Measurements from ENCODE around the gene QSOX1.

The QSOX1 gene

GRCh38 chr1:180244840-180245239 is 90.2 kb downstream of the QSOX1 start:
- Histone ChIP-seq H3K9ac (ENCODE audit: low read length) (no peak overlapping the region), H3K4me1 (ENCODE audit: low read length) (no peaks in the 10 kb centered on the region), H3K79me2 (ENCODE audit: low read length) (no peaks in the 10 kb centered on the region), H3K36me3 (replicated peaks; ENCODE audit: low read depth, low read length) (no peaks in the 10 kb centered on the region), H3K9me3 (ENCODE audit: insufficient read depth, low read length) (no peaks in the 10 kb centered on the region), H3K4me2 (ENCODE audit: low read length) (no peak overlapping the region), H3K4me3 (ENCODE audit: low read length) (no peak overlapping the region), H4K20me1 (ENCODE audit: insufficient read depth, low read length) (no peaks in the 10 kb centered on the region), H2AFZ (ENCODE audit: low read depth, low read length) (no peak overlapping the region), H3K27ac (ENCODE audit: low read length) (no peak overlapping the region), H3K27me3 (ENCODE audit: low read depth, low read length) (peaks cover 18% of the 10 kb centered on the region)
- TF ChIP-seq CTCF (IDR thresholded peaks at IDR 0.05; ENCODE audit: low read depth, low read length) (no peak), EZH2phosphoT487 (IDR thresholded peaks at IDR 0.05; ENCODE audit: low read depth) (no peak)

DNA sequence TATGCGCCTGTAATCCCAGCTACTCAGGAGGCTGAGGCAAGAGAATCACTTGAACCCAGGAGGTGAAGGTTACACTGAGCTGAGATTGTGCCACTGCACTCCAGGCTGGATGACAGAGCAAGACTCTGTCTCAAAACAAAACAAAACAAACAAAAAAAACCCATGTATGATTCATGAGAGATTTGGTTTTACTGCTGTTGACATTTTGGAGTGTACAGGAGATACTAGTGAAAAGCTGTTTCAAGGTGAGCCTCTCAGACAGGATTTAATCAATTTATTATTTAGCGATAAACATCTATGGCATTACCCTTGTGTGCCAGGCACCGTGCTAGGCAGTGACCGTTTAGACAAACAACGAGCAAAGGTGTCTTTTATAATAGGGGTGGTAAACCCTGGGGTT is 91.9 kb downstream of the QSOX1 start:
- H3K4me1 ChIP-seq (ENCODE audit: low read length): no peaks in the 10 kb centered on the region
- H2AFZ ChIP-seq (ENCODE audit: low read depth, low read length): no peak overlapping the region; the same call in 1 of the 2 replicates
- no peak overlapping the region for H3K4me2 ChIP-seq (ENCODE audit: low read length)
- no peak overlapping the region for H3K4me3 ChIP-seq (ENCODE audit: low read length)
- H3K9me3 ChIP-seq (ENCODE audit: insufficient read depth, low read length): no peaks in the 10 kb centered on the region
- H3K9ac ChIP-seq (ENCODE audit: low read length): no peak overlapping the region
- no peak for TF ChIP-seq EZH2phosphoT487 (IDR thresholded peaks at IDR 0.05; ENCODE audit: low read depth)
- TF ChIP-seq CTCF (IDR thresholded peaks at IDR 0.05; ENCODE audit: low read depth, low read length): no peak
- H3K27me3 ChIP-seq (ENCODE audit: low read depth, low read length): peaks cover 4% of the 10 kb centered on the region; the same call in 1 of the 2 replicates
- no peaks in the 10 kb centered on the region for H3K36me3 ChIP-seq (replicated peaks; ENCODE audit: low read depth, low read length)
- no peak overlapping the region for H3K27ac ChIP-seq (ENCODE audit: low read length)
- no peaks in the 10 kb centered on the region for H4K20me1 ChIP-seq (ENCODE audit: insufficient read depth, low read length)
- H3K79me2 ChIP-seq (ENCODE audit: low read length): no peaks in the 10 kb centered on the region

DNA sequence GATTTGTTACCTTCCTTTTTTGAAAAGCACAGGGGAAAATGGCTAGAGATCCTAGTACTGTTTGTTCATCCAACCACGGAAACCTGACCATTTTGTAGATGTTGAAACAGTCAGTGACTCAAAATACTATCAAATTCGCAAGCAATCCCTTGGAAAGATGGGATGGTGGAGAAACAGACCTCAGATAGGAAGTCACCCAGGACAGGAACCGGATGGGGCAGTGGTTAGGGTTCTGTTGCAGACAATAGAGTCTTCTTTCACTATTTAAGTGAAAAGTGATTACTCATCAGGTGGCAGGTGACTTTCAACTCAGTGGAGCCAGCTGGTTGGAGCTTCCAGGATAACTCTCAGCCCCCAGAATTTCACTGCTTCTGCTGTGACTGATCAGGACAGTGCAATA is 92.4 kb downstream of the QSOX1 start:
- Histone ChIP-seq H2AFZ (ENCODE audit: low read depth, low read length) (no peak overlapping the region), H3K4me1 (ENCODE audit: low read length) (no peaks in the 10 kb centered on the region), H4K20me1 (ENCODE audit: insufficient read depth, low read length) (no peaks in the 10 kb centered on the region), H3K4me2 (ENCODE audit: low read length) (no peak overlapping the region), H3K79me2 (ENCODE audit: low read length) (no peaks in the 10 kb centered on the region), H3K27me3 (ENCODE audit: low read depth, low read length) (peaks cover 3% of the 10 kb centered on the region; the same call in 1 of the 2 replicates), H3K9me3 (ENCODE audit: insufficient read depth, low read length) (no peaks in the 10 kb centered on the region), H3K27ac (ENCODE audit: low read length) (no peak overlapping the region), H3K4me3 (ENCODE audit: low read length) (no peak overlapping the region), H3K9ac (ENCODE audit: low read length) (no peak overlapping the region), H3K36me3 (replicated peaks; ENCODE audit: low read depth, low read length) (no peaks in the 10 kb centered on the region)
- no peak for TF ChIP-seq EZH2phosphoT487 (IDR thresholded peaks at IDR 0.05; ENCODE audit: low read depth)
- TF ChIP-seq CTCF (IDR thresholded peaks at IDR 0.05; ENCODE audit: low read depth, low read length): no peak

DNA sequence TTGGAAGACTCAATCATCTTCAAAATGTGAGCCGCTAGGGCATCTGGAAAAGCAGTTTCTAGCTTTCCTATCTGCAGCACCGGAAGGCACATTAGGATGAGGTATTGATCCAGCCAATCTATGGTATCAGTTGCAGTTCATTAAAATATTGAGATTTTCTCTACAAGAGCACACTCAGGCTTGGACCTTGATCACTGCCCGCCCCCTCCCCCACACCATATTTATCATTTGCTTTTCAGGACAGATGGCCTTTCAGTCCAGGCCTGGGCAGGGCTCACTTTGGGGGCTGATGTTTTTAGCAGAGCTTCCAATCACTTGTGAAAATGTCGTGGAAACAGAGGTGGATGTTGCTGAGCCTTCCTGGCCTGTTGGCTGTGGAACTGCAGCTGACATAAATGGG is 92.9 kb downstream of the QSOX1 start:
- H2AFZ ChIP-seq (ENCODE audit: low read depth, low read length): no peak overlapping the region
- H3K4me2 ChIP-seq (ENCODE audit: low read length): no peak overlapping the region

More for the DNA sequence above, 92.9 kb downstream of the QSOX1 start:
- H3K9ac ChIP-seq (ENCODE audit: low read length): no peak overlapping the region
- no peak overlapping the region for H3K4me3 ChIP-seq (ENCODE audit: low read length)
- H3K9me3 ChIP-seq (ENCODE audit: insufficient read depth, low read length): no peaks in the 10 kb centered on the region
- no peaks in the 10 kb centered on the region for H3K79me2 ChIP-seq (ENCODE audit: low read length)
- no peaks in the 10 kb centered on the region for H4K20me1 ChIP-seq (ENCODE audit: insufficient read depth, low read length)
- no peak for TF ChIP-seq EZH2phosphoT487 (IDR thresholded peaks at IDR 0.05; ENCODE audit: low read depth)
- no peak for TF ChIP-seq CTCF (IDR thresholded peaks at IDR 0.05; ENCODE audit: low read depth, low read length)
- H3K36me3 ChIP-seq (replicated peaks; ENCODE audit: low read depth, low read length): no peaks in the 10 kb centered on the region
- no peak overlapping the region for H3K27ac ChIP-seq (ENCODE audit: low read length)
- peaks cover 4% of the 10 kb centered on the region for H3K4me1 ChIP-seq (ENCODE audit: low read length)
- H3K27me3 ChIP-seq (ENCODE audit: low read depth, low read length): no peaks in the 10 kb centered on the region

All from OCI-LY3 (cell line).